HEK293 (cell line): ENCODE data around the gene SLC3A2.

Experiments
- CTCF ChIA-PET: fragments of 350-600 bp; formaldehyde crosslinking; extraction: SDS; loops from one replicate; lab custom pipeline; 2021; ENCODE audit warnings: antibody characterized with exemption; lab: Yijun Ruan, JAX
- POLR2A ChIA-PET: fragments of 300-600 bp; formaldehyde crosslinking; extraction: SDS; loops from one replicate; lab custom pipeline; 2020; ENCODE audit warnings: antibody characterized with exemption, inconsistent platforms; lab: Yijun Ruan, JAX
- H3K27ac ChIP-seq: fragments of 200-500 bp; sonication (Bioruptor generic); 2 replicates; pipeline ENCODE4 v1.5.1; 2014; ENCODE audit warnings: low read depth, low read length, control low read depth, inconsistent platforms; ENCODE audit errors: extremely low read depth
- H3K36me3 ChIP-seq, 2 experiments: fragments of 200-500 bp in 1 of 2; sonication (Bioruptor generic) in 1 of 2; 1 replicate in 1 of 2; 2 replicates in 1 of 2; pipeline ENCODE4 v1.5.1; 2014 to 2017; ENCODE audit warnings: inconsistent platforms in 2 of 2, low read length in 2 of 2; ENCODE audit not compliant: control insufficient read depth in 2 of 2, insufficient read depth in 1 of 2
- H3K4me1 ChIP-seq: fragments of 200-500 bp; sonication (Bioruptor generic); 2 replicates; pipeline ENCODE4 v1.5.1; 2014; ENCODE audit warnings: mild to moderate bottlenecking, low read length, inconsistent platforms; ENCODE audit not compliant: control insufficient read depth, insufficient read depth
- H3K4me3 ChIP-seq: 2 replicates; pipeline ENCODE4 v1.5.1; 2011; ENCODE audit warnings: low read depth, mild to moderate bottlenecking, control low read depth, low read length, moderate library complexity
- H3K9me3 ChIP-seq: fragments of 200-500 bp; sonication (Bioruptor generic); 2 replicates; pipeline ENCODE4 v1.5.1; 2014; ENCODE audit warnings: low read depth, low read length, inconsistent platforms; ENCODE audit not compliant: control insufficient read depth, insufficient read depth
- EGR2 ChIP-seq: fragments of 450-650 bp; formaldehyde crosslinking; IDR thresholded peaks from 2 replicates; pipeline ENCODE4 v1.5.1; 2016; ENCODE audit warnings: low read depth, missing biosample characterization, missing genetic modification characterization
- GLIS1 ChIP-seq: fragments of 450-650 bp; formaldehyde crosslinking; IDR thresholded peaks from 2 replicates; pipeline ENCODE4 v1.5.1; 2016; ENCODE audit warnings: missing biosample characterization, missing genetic modification characterization
- HOXA7 ChIP-seq: sonication (generic); formaldehyde crosslinking; IDR thresholded peaks from 2 replicates; pipeline ENCODE4 v1.8.1; 2022; ENCODE audit warnings: missing genetic modification reagents, borderline replicate concordance
- HOXC10 ChIP-seq: sonication (generic); formaldehyde crosslinking; IDR thresholded peaks from 2 replicates; pipeline ENCODE4 v1.8.1; 2023; ENCODE audit warnings: mild to moderate bottlenecking, missing genetic modification reagents
- PRDM1 ChIP-seq: fragments of 450-650 bp; formaldehyde crosslinking; IDR thresholded peaks from 2 replicates; pipeline ENCODE4; 2016; ENCODE audit warnings: missing biosample characterization, missing genetic modification characterization
- SCRT1 ChIP-seq: fragments of 450-650 bp; formaldehyde crosslinking; IDR thresholded peaks from 2 replicates; pipeline ENCODE4 v1.5.1; 2016; ENCODE audit warnings: missing biosample characterization, missing genetic modification characterization, borderline replicate concordance
- YY2 ChIP-seq: fragments of 450-650 bp; formaldehyde crosslinking; IDR thresholded peaks from 2 replicates; pipeline ENCODE4 v1.5.1; 2016; ENCODE audit warnings: missing biosample characterization, missing genetic modification characterization
- ZBTB48 ChIP-seq: fragments of 450-650 bp; formaldehyde crosslinking; IDR thresholded peaks from 2 replicates; pipeline ENCODE4 v1.5.1; 2016; ENCODE audit warnings: missing biosample characterization, missing genetic modification characterization
- ZNF146 ChIP-seq: fragments of 450-650 bp; formaldehyde crosslinking; IDR thresholded peaks from 2 replicates; pipeline ENCODE4 v1.5.1; 2016; ENCODE audit warnings: missing biosample characterization, missing genetic modification characterization
- ZNF239 ChIP-seq: fragments of 450-650 bp; formaldehyde crosslinking; IDR thresholded peaks from 2 replicates; pipeline ENCODE4 v1.5.1; 2016; ENCODE audit warnings: missing biosample characterization, missing genetic modification characterization
- ZNF404 ChIP-seq: fragments of 450-650 bp; formaldehyde crosslinking; IDR thresholded peaks from 2 replicates; pipeline ENCODE4 v1.5.1; 2017; ENCODE audit warnings: missing biosample characterization, missing genetic modification characterization
- ZNF623 ChIP-seq: fragments of 450-650 bp; formaldehyde crosslinking; IDR thresholded peaks from 2 replicates; pipeline ENCODE4 v1.5.1; 2016; ENCODE audit warnings: missing biosample characterization, missing genetic modification characterization
- ZNF670 ChIP-seq: fragments of 450-650 bp; formaldehyde crosslinking; IDR thresholded peaks from 2 replicates; pipeline ENCODE4 v1.5.1; 2016; ENCODE audit warnings: missing biosample characterization, missing genetic modification characterization, low read depth
- ZNF76 ChIP-seq: fragments of 450-650 bp; formaldehyde crosslinking; IDR thresholded peaks from 2 replicates; pipeline ENCODE4; 2016; ENCODE audit warnings: low read depth, missing biosample characterization, missing genetic modification characterization, borderline replicate concordance
- ZNF792 ChIP-seq: fragments of 450-650 bp; formaldehyde crosslinking; IDR thresholded peaks from 2 replicates; pipeline ENCODE4 v1.5.1; 2016; ENCODE audit warnings: missing biosample characterization, missing genetic modification characterization
- ZNF830 ChIP-seq: fragments of 450-650 bp; IDR thresholded peaks from 2 replicates; pipeline ENCODE4 v1.5.0; 2018; ENCODE audit warnings: missing biosample characterization, missing genetic modification characterization, low read depth, mild to moderate bottlenecking, moderate library complexity
- ZNF837 ChIP-seq: fragments of 450-650 bp; formaldehyde crosslinking; IDR thresholded peaks from 2 replicates; pipeline ENCODE4 v1.5.1; 2016; ENCODE audit warnings: missing biosample characterization, missing genetic modification characterization
- ZSCAN16 ChIP-seq: fragments of 450-650 bp; formaldehyde crosslinking; IDR thresholded peaks from 2 replicates; pipeline ENCODE4 v1.5.1; 2016; ENCODE audit warnings: missing biosample characterization, missing genetic modification characterization
- ZXDB ChIP-seq: fragments of 450-650 bp; formaldehyde crosslinking; IDR thresholded peaks from 2 replicates; pipeline ENCODE4 v1.5.1; 2016; ENCODE audit warnings: missing biosample characterization, missing genetic modification characterization
- TF ChIP-seq, protein P1 (sequence below): fragments of 450-650 bp; formaldehyde crosslinking; IDR thresholded peaks from 2 replicates; pipeline ENCODE4 v1.5.1; 2016; ENCODE audit warnings: missing biosample characterization, missing genetic modification characterization
- TF ChIP-seq, protein P2 (sequence below): fragments of 450-650 bp; formaldehyde crosslinking; IDR thresholded peaks from 2 replicates; pipeline ENCODE4 v1.5.1; 2016; ENCODE audit warnings: missing biosample characterization, missing genetic modification characterization
- TF ChIP-seq, protein P3 (sequence below): fragments of 450-650 bp; formaldehyde crosslinking; IDR thresholded peaks from 2 replicates; pipeline ENCODE4 v1.5.1; 2016; ENCODE audit warnings: missing biosample characterization, missing genetic modification characterization

Gene SLC3A2

DNA sequence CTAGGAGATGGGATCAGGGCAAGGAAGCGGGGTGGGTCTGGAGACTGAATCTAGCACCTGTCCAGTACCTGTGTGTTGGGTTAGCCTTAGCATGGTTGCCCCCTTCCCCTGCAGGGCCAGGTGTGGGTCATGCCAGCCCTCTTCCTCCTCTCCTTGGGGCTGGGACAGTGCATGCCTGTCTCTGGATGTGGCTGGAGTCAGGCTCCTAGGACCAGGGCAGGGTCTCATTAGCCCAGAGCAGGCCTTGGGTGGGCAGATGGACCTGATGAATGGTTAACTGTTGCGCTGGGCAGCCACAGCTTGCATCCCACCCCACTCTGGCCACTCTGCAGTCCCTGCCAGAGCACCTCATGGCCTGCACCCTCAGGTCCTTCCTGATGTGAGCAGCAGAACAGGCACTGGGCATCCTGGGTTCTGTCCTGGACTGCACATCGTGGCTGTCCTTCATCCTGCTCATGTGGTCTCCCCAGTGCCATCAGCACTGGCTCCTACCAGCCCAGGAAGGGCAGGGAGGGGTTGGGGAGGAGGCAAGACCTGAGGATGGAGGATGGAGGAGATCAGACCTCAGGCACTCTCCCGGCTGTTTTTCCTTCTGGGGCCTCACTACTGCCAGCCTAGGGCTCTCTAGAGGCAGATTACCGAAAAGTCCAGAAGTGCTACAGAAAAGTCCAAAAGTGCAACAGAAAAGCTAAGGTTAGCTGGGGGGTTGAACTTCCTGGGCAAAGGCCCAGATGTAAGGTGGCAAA is 53.2 kb downstream of the SLC3A2 start:
- ChIA-PET CTCF (interaction anchor here (1.2 kb wide), 1 partner anchor 87 kb away, joined by 3 read pairs; no protein-coding TSS in a partner anchor), POLR2A (no interaction called here)
- Histone ChIP-seq H3K27ac (no peak overlapping the region), H3K4me1 (no peaks in the 10 kb centered on the region), H3K9me3 (no peaks in the 10 kb centered on the region), H3K36me3 (no peaks in the 10 kb centered on the region), H3K4me3 (no peak overlapping the region)
- TF ChIP-seq ZNF146, result no peak
- no peak for TF ChIP-seq ZNF239
- TF ChIP-seq ZNF837 (tag by site-specific recombination), result no peak
- no peak for TF ChIP-seq ZNF830 (tag by site-specific recombination)
- no peak for TF ChIP-seq ZNF623
- no peak for TF ChIP-seq ZSCAN16 (tag by site-specific recombination)
- TF ChIP-seq YY2, result no peak

DNA sequence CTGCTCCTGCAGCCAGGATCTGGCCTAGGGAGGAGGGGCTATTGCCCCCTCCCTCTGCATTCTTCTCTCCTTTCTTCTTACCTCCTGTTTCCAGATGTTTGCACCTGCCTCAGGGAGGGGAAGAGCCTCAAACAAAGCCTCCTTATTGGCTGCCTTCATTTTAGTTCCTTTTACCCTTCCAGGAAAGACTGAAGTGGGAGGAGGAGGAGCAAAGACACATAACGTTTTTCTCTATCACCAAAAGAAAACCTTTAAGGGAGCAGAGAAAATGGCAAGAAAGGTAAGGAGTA is 53.7 kb downstream of the SLC3A2 start:
- H3K36me3 ChIP-seq, result no peaks in the 10 kb centered on the region
- no peaks in the 10 kb centered on the region for H3K9me3 ChIP-seq
- CTCF ChIA-PET, result interaction anchor here (1.2 kb wide), 1 partner anchor 86 kb away, joined by 3 read pairs; no protein-coding TSS in a partner anchor
- POLR2A ChIA-PET, result no interaction called here
- no peak overlapping the region for H3K27ac ChIP-seq
- no peak for TF ChIP-seq HOXC10
- no peak for TF ChIP-seq ZBTB48
- no peak for TF ChIP-seq PRDM1 (tag by site-specific recombination)
- TF ChIP-seq HOXA7, result no peak
- TF ChIP-seq, protein P1, sequence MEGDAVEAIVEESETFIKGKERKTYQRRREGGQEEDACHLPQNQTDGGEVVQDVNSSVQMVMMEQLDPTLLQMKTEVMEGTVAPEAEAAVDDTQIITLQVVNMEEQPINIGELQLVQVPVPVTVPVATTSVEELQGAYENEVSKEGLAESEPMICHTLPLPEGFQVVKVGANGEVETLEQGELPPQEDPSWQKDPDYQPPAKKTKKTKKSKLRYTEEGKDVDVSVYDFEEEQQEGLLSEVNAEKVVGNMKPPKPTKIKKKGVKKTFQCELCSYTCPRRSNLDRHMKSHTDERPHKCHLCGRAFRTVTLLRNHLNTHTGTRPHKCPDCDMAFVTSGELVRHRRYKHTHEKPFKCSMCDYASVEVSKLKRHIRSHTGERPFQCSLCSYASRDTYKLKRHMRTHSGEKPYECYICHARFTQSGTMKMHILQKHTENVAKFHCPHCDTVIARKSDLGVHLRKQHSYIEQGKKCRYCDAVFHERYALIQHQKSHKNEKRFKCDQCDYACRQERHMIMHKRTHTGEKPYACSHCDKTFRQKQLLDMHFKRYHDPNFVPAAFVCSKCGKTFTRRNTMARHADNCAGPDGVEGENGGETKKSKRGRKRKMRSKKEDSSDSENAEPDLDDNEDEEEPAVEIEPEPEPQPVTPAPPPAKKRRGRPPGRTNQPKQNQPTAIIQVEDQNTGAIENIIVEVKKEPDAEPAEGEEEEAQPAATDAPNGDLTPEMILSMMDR (tag by site-specific recombination), result no peak
- TF ChIP-seq ZNF670 (tag by site-specific recombination), result no peak
- TF ChIP-seq ZXDB (tag by site-specific recombination), result no peak
- TF ChIP-seq ZNF76 (tag by site-specific recombination), result no peak
- no peak for TF ChIP-seq SCRT1 (tag by site-specific recombination)
- TF ChIP-seq EGR2 (tag by site-specific recombination), result no peak
- TF ChIP-seq, protein P2, sequence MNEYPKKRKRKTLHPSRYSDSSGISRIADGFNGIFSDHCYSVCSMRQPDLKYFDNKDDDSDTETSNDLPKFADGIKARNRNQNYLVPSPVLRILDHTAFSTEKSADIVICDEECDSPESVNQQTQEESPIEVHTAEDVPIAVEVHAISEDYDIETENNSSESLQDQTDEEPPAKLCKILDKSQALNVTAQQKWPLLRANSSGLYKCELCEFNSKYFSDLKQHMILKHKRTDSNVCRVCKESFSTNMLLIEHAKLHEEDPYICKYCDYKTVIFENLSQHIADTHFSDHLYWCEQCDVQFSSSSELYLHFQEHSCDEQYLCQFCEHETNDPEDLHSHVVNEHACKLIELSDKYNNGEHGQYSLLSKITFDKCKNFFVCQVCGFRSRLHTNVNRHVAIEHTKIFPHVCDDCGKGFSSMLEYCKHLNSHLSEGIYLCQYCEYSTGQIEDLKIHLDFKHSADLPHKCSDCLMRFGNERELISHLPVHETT, result no peak
- TF ChIP-seq ZNF404 (tag by site-specific recombination), result no peak
- TF ChIP-seq ZNF792, result no peak
- TF ChIP-seq, protein P3, sequence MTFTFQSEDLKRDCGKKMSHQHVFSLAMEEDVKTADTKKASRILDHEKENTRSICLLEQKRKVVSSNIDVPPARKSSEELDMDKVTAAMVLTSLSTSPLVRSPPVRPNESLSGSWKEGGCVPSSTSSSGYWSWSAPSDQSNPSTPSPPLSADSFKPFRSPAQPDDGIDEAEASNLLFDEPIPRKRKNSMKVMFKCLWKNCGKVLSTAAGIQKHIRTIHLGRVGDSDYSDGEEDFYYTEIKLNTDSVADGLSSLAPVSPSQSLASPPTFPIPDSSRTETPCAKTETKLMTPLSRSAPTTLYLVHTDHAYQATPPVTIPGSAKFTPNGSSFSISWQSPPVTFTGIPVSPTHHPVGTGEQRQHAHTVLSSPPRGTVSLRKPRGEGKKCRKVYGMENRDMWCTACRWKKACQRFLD, result no peak
- no peak for TF ChIP-seq GLIS1 (tag by site-specific recombination)
- no peaks in the 10 kb centered on the region for H3K4me1 ChIP-seq
- H3K4me3 ChIP-seq, result no peak overlapping the region
